DND-41 (cell line): ENCODE measurements around the gene AFF1.

Source experiments
- EZH2 ChIP-seq: IDR thresholded peaks from 3 replicates; pipeline ENCODE4 v1.6.1; 2012; ENCODE audit warnings: borderline replicate concordance, low read depth, mild to moderate bottlenecking, moderate library complexity, low read length, inconsistent platforms; ENCODE audit not compliant: severe bottlenecking
- TF ChIP-seq, protein P1 (sequence below): IDR thresholded peaks from 2 replicates; pipeline ENCODE4 v1.5.1; 2012; ENCODE audit warnings: borderline replicate concordance, low read length, moderate library complexity, mild to moderate bottlenecking; ENCODE audit not compliant: poor library complexity, severe bottlenecking; ENCODE audit errors: extremely low read depth

DNA sequence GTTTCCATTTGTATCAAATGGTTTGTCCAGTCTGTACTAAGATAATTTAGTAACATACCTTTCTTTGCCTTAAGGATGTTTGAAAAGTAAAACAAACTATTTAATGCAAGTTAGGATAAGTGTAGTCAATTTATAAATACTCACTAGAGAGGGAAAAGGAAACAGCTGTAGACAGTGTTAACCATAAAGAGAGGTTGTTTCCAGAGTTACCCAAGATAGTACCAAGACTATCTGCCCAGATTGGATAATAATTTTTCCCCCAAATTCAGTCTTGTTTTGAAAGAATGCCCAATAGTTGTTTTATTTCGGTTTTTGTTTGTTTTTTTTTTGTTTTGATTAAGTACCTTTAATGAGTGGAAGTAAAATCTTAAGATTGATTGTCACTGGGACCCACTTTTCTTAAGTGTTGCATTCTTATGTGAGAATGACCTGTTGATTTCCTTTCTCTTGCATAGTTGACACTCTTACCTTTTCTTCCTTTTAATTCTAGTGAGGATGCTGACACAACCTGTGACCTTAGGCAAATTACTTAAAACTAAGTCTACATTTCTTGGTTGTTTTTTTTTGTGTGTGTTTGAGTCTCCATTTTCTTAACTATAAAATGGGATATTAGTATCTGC is 12.8 kb downstream of the AFF1 start:
- TF ChIP-seq, protein P1, sequence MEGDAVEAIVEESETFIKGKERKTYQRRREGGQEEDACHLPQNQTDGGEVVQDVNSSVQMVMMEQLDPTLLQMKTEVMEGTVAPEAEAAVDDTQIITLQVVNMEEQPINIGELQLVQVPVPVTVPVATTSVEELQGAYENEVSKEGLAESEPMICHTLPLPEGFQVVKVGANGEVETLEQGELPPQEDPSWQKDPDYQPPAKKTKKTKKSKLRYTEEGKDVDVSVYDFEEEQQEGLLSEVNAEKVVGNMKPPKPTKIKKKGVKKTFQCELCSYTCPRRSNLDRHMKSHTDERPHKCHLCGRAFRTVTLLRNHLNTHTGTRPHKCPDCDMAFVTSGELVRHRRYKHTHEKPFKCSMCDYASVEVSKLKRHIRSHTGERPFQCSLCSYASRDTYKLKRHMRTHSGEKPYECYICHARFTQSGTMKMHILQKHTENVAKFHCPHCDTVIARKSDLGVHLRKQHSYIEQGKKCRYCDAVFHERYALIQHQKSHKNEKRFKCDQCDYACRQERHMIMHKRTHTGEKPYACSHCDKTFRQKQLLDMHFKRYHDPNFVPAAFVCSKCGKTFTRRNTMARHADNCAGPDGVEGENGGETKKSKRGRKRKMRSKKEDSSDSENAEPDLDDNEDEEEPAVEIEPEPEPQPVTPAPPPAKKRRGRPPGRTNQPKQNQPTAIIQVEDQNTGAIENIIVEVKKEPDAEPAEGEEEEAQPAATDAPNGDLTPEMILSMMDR, result no peak
- TF ChIP-seq EZH2, result no peak
